HepG2 (cell line): ENCODE results near the gene ROS1.

Experiments used
- ELF1 ChIP-seq: sonication (generic); formaldehyde crosslinking; IDR thresholded peaks from 2 replicates; pipeline ENCODE4 v1.4.0; 2020; ENCODE audit warnings: missing genetic modification reagents
- EZH2 ChIP-seq: conservative IDR thresholded peaks from 2 replicates; pipeline ENCODE4 v1.6.1; 2012; ENCODE audit warnings: mild to moderate bottlenecking, low read depth, low read length, moderate library complexity
- IKZF4 ChIP-seq: sonication (generic); formaldehyde crosslinking; IDR thresholded peaks from 2 replicates; pipeline ENCODE4 v1.5.1; 2020; ENCODE audit warnings: borderline replicate concordance, mild to moderate bottlenecking, low read depth, missing genetic modification reagents; ENCODE audit errors: not compliant biosample characterization
- ZFP36L2 ChIP-seq: sonication (generic); formaldehyde crosslinking; IDR thresholded peaks from 2 replicates; pipeline ENCODE4 v1.4.0; 2020; ENCODE audit warnings: missing genetic modification reagents
- TF ChIP-seq, protein P1 (sequence below): sonication (generic); formaldehyde crosslinking; IDR thresholded peaks from 2 replicates; pipeline ENCODE4 v1.4.0; 2020; ENCODE audit warnings: missing genetic modification reagents, borderline replicate concordance
- TF ChIP-seq, protein P2 (sequence below): sonication (generic); formaldehyde crosslinking; IDR thresholded peaks from 2 replicates; pipeline ENCODE4 v1.5.0; 2020; ENCODE audit warnings: missing genetic modification reagents
- TF ChIP-seq, protein P3 (sequence below), 2 experiments: sonication (generic) in 1 of 2; formaldehyde crosslinking in 1 of 2; IDR thresholded peaks; 2 replicates each; pipeline versions ENCODE4 v1.5.1 to v1.6.1; 2011 to 2020; ENCODE audit warnings: borderline replicate concordance in 1 of 2, low read depth in 1 of 2, low read length in 1 of 2, mild to moderate bottlenecking in 1 of 2, missing genetic modification reagents in 1 of 2, moderate library complexity in 1 of 2

DNA sequence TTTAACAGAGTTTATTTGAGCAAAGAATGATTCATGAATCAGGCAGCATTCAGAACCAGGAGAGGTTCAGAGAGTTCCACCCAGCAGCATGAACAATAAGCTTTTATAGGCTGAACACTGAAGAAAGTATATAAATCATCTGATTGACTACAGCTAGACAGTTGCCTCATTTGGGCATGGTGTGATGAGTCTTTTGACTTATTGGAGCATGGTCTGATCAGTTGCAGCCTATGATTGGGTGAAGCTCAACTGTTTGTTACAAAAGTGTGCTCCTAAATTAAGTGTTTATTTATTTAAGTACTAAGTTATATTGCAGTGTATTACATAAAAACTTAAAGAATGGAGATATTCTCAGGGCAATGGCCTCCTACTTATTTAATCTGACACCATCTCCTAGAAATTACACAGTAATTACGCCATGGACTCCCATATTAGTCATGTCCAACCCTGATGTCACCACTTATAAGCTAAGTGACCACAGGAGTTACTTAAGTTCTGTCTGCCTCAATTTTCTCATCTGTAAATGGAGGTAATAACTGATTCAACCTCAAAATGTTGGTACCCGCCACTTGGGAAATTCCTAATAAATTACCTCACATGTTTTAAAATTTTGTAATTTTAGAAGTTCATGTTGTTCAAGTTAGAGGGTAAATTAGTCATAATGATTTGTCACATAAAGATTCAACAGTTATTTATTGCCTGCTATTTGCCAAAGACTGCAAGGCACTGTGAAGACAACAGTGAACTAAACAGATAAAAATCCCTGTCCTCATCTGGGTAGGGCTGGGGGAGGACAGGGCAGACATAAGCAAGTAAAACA, 15.2 kb upstream of the ROS1 start:
- no peak for TF ChIP-seq IKZF4 (CRISPR knock-in tag)
- TF ChIP-seq, protein P1, sequence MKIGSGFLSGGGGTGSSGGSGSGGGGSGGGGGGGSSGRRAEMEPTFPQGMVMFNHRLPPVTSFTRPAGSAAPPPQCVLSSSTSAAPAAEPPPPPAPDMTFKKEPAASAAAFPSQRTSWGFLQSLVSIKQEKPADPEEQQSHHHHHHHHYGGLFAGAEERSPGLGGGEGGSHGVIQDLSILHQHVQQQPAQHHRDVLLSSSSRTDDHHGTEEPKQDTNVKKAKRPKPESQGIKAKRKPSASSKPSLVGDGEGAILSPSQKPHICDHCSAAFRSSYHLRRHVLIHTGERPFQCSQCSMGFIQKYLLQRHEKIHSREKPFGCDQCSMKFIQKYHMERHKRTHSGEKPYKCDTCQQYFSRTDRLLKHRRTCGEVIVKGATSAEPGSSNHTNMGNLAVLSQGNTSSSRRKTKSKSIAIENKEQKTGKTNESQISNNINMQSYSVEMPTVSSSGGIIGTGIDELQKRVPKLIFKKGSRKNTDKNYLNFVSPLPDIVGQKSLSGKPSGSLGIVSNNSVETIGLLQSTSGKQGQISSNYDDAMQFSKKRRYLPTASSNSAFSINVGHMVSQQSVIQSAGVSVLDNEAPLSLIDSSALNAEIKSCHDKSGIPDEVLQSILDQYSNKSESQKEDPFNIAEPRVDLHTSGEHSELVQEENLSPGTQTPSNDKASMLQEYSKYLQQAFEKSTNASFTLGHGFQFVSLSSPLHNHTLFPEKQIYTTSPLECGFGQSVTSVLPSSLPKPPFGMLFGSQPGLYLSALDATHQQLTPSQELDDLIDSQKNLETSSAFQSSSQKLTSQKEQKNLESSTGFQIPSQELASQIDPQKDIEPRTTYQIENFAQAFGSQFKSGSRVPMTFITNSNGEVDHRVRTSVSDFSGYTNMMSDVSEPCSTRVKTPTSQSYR = no peak
- TF ChIP-seq, protein P2, sequence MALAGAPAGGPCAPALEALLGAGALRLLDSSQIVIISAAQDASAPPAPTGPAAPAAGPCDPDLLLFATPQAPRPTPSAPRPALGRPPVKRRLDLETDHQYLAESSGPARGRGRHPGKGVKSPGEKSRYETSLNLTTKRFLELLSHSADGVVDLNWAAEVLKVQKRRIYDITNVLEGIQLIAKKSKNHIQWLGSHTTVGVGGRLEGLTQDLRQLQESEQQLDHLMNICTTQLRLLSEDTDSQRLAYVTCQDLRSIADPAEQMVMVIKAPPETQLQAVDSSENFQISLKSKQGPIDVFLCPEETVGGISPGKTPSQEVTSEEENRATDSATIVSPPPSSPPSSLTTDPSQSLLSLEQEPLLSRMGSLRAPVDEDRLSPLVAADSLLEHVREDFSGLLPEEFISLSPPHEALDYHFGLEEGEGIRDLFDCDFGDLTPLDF = no peak
- TF ChIP-seq EZH2 = no peak
- TF ChIP-seq, protein P3, sequence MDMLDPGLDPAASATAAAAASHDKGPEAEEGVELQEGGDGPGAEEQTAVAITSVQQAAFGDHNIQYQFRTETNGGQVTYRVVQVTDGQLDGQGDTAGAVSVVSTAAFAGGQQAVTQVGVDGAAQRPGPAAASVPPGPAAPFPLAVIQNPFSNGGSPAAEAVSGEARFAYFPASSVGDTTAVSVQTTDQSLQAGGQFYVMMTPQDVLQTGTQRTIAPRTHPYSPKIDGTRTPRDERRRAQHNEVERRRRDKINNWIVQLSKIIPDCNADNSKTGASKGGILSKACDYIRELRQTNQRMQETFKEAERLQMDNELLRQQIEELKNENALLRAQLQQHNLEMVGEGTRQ (IDR thresholded peaks at IDR 0.05; ENCODE audit: low read depth, low read length) = no peak
- TF ChIP-seq, protein P3 (CRISPR knock-in tag; IDR thresholded peaks at IDR 0.05; ENCODE audit: borderline replicate concordance) = no peak
- TF ChIP-seq ZFP36L2 (CRISPR knock-in tag) = no peak
- TF ChIP-seq ELF1 (CRISPR knock-in tag) = no peak
